Measurements from ENCODE around the gene PARP15. TPM values are rescaled to one million over a fixed set of nuclear protein-coding genes. Genes with fewer than 3 reads are reported as not detected.
A peak's percentile ranks its signal among the peaks of the same experiment; 100 is the strongest.

Gene PARP15
- total and polyA plus RNA-seq, 12 donors, result 0.21 to 1.7 (median 0.60) TPM

- Histone ChIP-seq H3K9me3 (peaks cover 0 to 5% (median 0%) of the 10 kb centered on the region in 11 donors), H3K4me1 (no peaks in the 10 kb centered on the region), H3K36me3 (no peaks in the 10 kb centered on the region), H3K27me3 (peaks cover 0 to 10% (median 3%) of the 10 kb centered on the region in 7 donors), H3K4me3 (no peak overlapping the region), H3K27ac (no peak overlapping the region)
- TF ChIP-seq, protein P1, sequence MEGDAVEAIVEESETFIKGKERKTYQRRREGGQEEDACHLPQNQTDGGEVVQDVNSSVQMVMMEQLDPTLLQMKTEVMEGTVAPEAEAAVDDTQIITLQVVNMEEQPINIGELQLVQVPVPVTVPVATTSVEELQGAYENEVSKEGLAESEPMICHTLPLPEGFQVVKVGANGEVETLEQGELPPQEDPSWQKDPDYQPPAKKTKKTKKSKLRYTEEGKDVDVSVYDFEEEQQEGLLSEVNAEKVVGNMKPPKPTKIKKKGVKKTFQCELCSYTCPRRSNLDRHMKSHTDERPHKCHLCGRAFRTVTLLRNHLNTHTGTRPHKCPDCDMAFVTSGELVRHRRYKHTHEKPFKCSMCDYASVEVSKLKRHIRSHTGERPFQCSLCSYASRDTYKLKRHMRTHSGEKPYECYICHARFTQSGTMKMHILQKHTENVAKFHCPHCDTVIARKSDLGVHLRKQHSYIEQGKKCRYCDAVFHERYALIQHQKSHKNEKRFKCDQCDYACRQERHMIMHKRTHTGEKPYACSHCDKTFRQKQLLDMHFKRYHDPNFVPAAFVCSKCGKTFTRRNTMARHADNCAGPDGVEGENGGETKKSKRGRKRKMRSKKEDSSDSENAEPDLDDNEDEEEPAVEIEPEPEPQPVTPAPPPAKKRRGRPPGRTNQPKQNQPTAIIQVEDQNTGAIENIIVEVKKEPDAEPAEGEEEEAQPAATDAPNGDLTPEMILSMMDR (IDR thresholded peaks at IDR 0.05), result no peak
- intact Hi-C loops (cut with DNase I), result no loop called here
- ATAC-seq (no peak), DNase-seq (no peak)
- 46 to 59% methylated on average over 14 of the region's 14 CpGs for WGBS, 2 donors
Measured at GRCh38 chr3:122660297-122660974, 83.0 kb downstream of the PARP15 start.

DNA sequence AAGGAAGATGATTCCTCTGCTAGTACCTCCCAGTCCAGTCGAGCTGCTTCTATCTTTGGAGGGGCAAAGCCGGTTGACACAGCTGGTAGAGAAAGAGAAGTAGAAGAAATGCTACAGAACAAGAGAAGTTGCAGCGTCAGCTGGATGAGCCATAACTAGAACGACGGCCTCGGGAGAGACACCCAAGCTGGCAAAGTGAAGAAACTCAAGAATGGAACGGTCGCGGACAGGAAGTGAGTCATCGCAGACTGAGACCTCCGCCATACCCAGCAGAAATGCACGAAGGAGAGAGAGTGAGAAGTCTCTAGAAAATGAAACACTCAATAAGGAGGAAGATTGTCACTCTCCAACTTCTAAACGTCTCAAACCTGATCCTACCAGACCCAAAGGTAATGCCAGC is 84.2 kb downstream of the PARP15 start:
- Histone ChIP-seq H3K27ac (peak overlapping the region in 1 of 10 donors; percentile 48), H3K9me3 (peaks cover 0 to 5% (median 0%) of the 10 kb centered on the region in 11 donors), H3K36me3 (no peaks in the 10 kb centered on the region), H3K4me1 (no peaks in the 10 kb centered on the region), H3K27me3 (peaks cover 0 to 10% (median 3%) of the 10 kb centered on the region in 7 donors), H3K4me3 (no peak overlapping the region)
- 86 to 88% methylated on average over 13 of the region's 13 CpGs for WGBS, 2 donors
- TF ChIP-seq, protein P1 (IDR thresholded peaks at IDR 0.05), result no peak
- DNase-seq, result no peak
- ATAC-seq, result no peak
- intact Hi-C loops (cut with DNase I), result no loop called here

DNA sequence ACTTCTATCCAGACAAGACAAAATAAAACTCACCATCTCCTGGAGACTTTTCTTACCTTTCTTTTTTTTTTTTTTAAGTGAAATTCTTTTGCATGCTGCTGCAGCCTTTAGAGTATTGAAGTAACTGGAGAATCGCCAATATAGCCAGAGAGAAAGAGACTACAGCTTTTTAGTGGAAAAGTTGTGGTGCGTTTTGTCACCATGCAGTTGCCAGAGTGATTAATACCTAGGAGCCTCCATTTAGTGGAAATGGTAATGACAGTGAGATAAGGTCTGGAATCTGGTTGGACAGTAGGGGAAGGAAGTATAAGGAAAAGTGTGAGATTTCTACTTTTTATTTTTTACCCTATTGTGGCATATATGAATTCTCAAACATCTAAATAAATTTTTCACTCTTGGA is 85.1 kb downstream of the PARP15 start:
- TF ChIP-seq, protein P1 (IDR thresholded peaks at IDR 0.05), result no peak
- 71 to 73% methylated on average over 2 of the region's 2 CpGs for WGBS, 2 donors
- intact Hi-C loops (cut with DNase I), result no loop called here
- peaks cover 0 to 5% (median 0%) of the 10 kb centered on the region in 11 donors for H3K9me3 ChIP-seq
- H3K27ac ChIP-seq, result no peak overlapping the region
- H3K27me3 ChIP-seq, result peaks cover 0 to 10% (median 3%) of the 10 kb centered on the region in 7 donors
- H3K4me3 ChIP-seq, result no peak overlapping the region
- ATAC-seq, result no peak
- no peaks in the 10 kb centered on the region for H3K4me1 ChIP-seq
- no peaks in the 10 kb centered on the region for H3K36me3 ChIP-seq
- DNase-seq, result no peak

- Histone ChIP-seq H3K27ac (no peak overlapping the region), H3K9me3 (peaks cover 0 to 5% (median 0%) of the 10 kb centered on the region in 11 donors), H3K4me3 (no peak overlapping the region), H3K4me1 (no peaks in the 10 kb centered on the region), H3K27me3 (peaks cover 0 to 5% (median 0%) of the 10 kb centered on the region in 7 donors), H3K36me3 (no peaks in the 10 kb centered on the region)
- intact Hi-C loops (cut with DNase I), result no loop called here
- DNase-seq, result no peak
- TF ChIP-seq, protein P1 (IDR thresholded peaks at IDR 0.05), result no peak
- 66 to 77% methylated on average over 4 of the region's 4 CpGs for WGBS, 2 donors
- no peak for ATAC-seq
Measured at GRCh38 chr3:122665226-122665786, 87.9 kb downstream of the PARP15 start.
